Caco-2 (cell line): Measurements from ENCODE around the gene PLEKHM1. TPM values are rescaled to one million over a fixed set of nuclear protein-coding genes. Genes with fewer than 3 reads are reported as not detected.

ENCODE experiments used
- BruUV-seq: library from RNA; stranded (reverse); fragments of 400-500 nt; replicated peaks from 2 replicates; lab custom pipeline; 2021; lab: Mats Ljungman, UMichigan
- CTCF ChIA-PET: fragments of 300-600 bp; sonication (Branson Sonifier 250); formaldehyde crosslinking; loops from one replicate; lab custom pipeline; 2022; ENCODE audit warnings: antibody characterized with exemption; lab: Charles Lee
- POLR2A ChIA-PET: fragments of 300-600 bp; sonication (Branson Sonifier 250); formaldehyde crosslinking; loops from one replicate; lab custom pipeline; 2022; ENCODE audit warnings: antibody characterized with exemption; lab: Charles Lee
- DNase-seq, 2 experiments: peaks; one replicate each; pipeline versions ENCODE4 v3.0.0 to v3.0.0-alpha.2; 2020 to 2022
- H3K27me3 ChIP-seq: replicated peaks from 2 replicates; pipeline ENCODE4 v1.6.0; 2011; ENCODE audit warnings: low read length; ENCODE audit not compliant: control insufficient read depth, insufficient read depth
- H3K36me3 ChIP-seq: 2 replicates; pipeline ENCODE4 v1.5.1; 2011; ENCODE audit warnings: low read length; ENCODE audit not compliant: control insufficient read depth, insufficient read depth
- H3K4me1 ChIP-seq: fragments of 250-450 bp; sonication (Bioruptor Pico); 2 replicates; pipeline ENCODE4 v1.5.1; 2020; ENCODE audit warnings: mild to moderate bottlenecking
- H3K4me3 ChIP-seq: 2 replicates; pipeline ENCODE4 v1.5.1; 2011; ENCODE audit warnings: low read depth, mild to moderate bottlenecking, control low read depth, low read length
- H3K9me3 ChIP-seq: fragments of 250-450 bp; sonication (Bioruptor Pico); 2 replicates; pipeline ENCODE4 v1.5.1; 2020; ENCODE audit warnings: mild to moderate bottlenecking, moderate library complexity
- H3K27ac Mint-ChIP-seq: one replicate; pipeline ENCODE4 v1.8.0; 2022; ENCODE audit warnings: mixed read lengths; ENCODE audit not compliant: unreplicated experiment
- H3K27me3 Mint-ChIP-seq: one replicate; pipeline ENCODE4 v1.8.0; 2022; ENCODE audit warnings: mixed read lengths; ENCODE audit not compliant: insufficient read depth, unreplicated experiment
- H3K36me3 Mint-ChIP-seq: one replicate; pipeline ENCODE4 v1.8.0; 2022; ENCODE audit warnings: mild to moderate bottlenecking, mixed read lengths; ENCODE audit not compliant: insufficient read depth, unreplicated experiment
- H3K4me1 Mint-ChIP-seq: one replicate; pipeline ENCODE4 v1.8.0; 2022; ENCODE audit warnings: low read depth, mixed read lengths; ENCODE audit not compliant: unreplicated experiment
- H3K4me3 Mint-ChIP-seq: one replicate; pipeline ENCODE4 v1.8.0; 2022; ENCODE audit warnings: mild to moderate bottlenecking, moderate library complexity, mixed read lengths; ENCODE audit not compliant: unreplicated experiment
- H3K9me3 Mint-ChIP-seq: one replicate; pipeline ENCODE4 v1.8.0; 2022; ENCODE audit warnings: mixed read lengths; ENCODE audit not compliant: unreplicated experiment
- intact Hi-C: fragments of 100-400 bp; cut with micrococcal nuclease; formaldehyde crosslinking; loops from one replicate; pipeline ENCODE4 v1.10.0; 2022; ENCODE audit not compliant: unreplicated experiment
- total RNA-seq: library from RNA; stranded (reverse); gene quantifications from 2 replicates; pipeline ENCODE4 v1.2.3, GENCODE V29; 2022
- TF ChIP-seq, protein P1 (sequence below), 2 experiments: fragments of 200-600 bp in 1 of 2; IDR thresholded peaks; 1 replicate in 1 of 2; 2 replicates in 1 of 2; pipeline versions ENCODE4 v1.5.1 to v1.8.0; 2011 to 2022; ENCODE audit warnings: antibody characterized with exemption in 1 of 2, control low read depth in 1 of 2, inconsistent platforms in 1 of 2, low read depth in 1 of 2, low read length in 1 of 2, mild to moderate bottlenecking in 1 of 2, moderate library complexity in 1 of 2; ENCODE audit not compliant: insufficient read depth in 1 of 2, severe bottlenecking in 1 of 2, unreplicated experiment in 1 of 2

PLEKHM1 gene
- total RNA-seq, 1 experiment from 2014 or later, result 30.4 TPM

DNA sequence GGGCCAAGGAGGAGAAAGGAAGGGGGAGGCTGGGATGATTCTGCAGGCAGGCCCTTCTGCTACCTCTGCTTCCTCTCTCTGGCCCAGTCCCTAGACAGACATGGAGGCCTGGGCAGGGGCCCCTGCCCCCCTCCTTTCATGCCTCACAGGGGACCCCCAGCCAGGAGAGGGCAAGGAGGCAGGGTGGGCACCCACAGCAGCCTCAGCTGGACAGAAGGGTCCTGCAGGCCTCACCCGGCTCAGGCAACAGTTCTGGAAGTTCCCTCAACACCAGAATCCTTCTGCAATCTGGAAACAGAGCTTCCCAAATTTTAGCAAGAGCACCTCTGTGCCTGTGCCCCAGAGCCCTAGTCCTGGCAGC lies 66.6 kb downstream of the PLEKHM1 start:
- ChIA-PET CTCF (no interaction called here), POLR2A (interaction anchor here (0.6 kb wide), 1 partner anchor 116 kb away, joined by 3 read pairs; no protein-coding TSS in a partner anchor)
- Histone ChIP-seq H3K4me1 (0 out of 2 replicates have a peak, but pooled peaks cover 4% of the 10 kb centered on the region), H3K4me3 (peak overlapping the region; percentile 58), H3K27me3 (no peaks in the 10 kb centered on the region), H3K36me3 (no peaks in the 10 kb centered on the region), H3K9me3 (no peaks in the 10 kb centered on the region)
- Mint-ChIP-seq H3K4me1 (peaks cover 28% of the 10 kb centered on the region), H3K27me3 (no peaks in the 10 kb centered on the region), H3K36me3 (peaks cover 25% of the 10 kb centered on the region), H3K27ac (peak overlapping the region; percentile 93), H3K4me3 (peak overlapping the region; percentile 83), H3K9me3 (no peaks in the 10 kb centered on the region)
- intact Hi-C loops, result loop anchor here (2.0 kb wide), 2 partner anchors 15 to 177 kb away; no protein-coding TSS in a partner anchor
- BruUV-seq, result TSS peak; percentile 17
- TF ChIP-seq, protein P1, sequence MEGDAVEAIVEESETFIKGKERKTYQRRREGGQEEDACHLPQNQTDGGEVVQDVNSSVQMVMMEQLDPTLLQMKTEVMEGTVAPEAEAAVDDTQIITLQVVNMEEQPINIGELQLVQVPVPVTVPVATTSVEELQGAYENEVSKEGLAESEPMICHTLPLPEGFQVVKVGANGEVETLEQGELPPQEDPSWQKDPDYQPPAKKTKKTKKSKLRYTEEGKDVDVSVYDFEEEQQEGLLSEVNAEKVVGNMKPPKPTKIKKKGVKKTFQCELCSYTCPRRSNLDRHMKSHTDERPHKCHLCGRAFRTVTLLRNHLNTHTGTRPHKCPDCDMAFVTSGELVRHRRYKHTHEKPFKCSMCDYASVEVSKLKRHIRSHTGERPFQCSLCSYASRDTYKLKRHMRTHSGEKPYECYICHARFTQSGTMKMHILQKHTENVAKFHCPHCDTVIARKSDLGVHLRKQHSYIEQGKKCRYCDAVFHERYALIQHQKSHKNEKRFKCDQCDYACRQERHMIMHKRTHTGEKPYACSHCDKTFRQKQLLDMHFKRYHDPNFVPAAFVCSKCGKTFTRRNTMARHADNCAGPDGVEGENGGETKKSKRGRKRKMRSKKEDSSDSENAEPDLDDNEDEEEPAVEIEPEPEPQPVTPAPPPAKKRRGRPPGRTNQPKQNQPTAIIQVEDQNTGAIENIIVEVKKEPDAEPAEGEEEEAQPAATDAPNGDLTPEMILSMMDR (IDR thresholded peaks at IDR 0.05; ENCODE audit: insufficient read depth in 1 of 2, low read depth in 1 of 2, low read length in 1 of 2, severe bottlenecking in 1 of 2, unreplicated experiment in 1 of 2), result no peak
- no peak for DNase-seq

DNA sequence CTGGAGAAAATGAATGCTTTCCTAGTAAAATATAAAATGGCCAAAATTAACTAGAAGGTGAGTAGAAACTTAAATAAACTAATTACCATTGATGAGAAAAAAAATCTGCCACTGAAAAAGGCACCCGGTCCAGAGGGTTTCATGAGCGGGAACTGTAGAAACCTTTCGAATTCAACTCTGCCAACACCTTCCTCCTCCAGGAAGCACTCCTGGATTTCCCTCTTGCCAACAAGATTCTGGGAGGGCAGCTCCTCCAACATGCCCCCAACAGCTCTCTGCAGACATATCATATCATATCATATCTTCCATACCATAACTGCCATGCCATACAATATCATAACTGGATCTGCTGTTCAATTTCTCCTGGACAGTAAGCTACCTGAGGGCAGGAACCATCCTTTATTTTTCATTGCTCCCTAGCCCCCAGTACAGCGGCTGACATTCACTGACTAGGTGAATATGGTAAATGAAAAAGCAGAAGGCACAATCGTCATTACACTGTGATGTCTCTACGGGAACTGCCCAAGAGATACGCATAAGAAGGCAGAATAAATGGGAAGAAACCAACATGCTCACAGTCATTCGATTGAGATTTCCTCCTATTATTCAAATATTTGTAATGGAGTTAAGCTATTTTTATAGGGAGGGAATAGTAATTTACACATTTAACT lies 67.1 kb downstream of the PLEKHM1 start:
- BruUV-seq, result no TSS peak
- DNase-seq, result no peak
- Histone ChIP-seq H3K4me1 (0 out of 2 replicates have a peak, but pooled peaks cover 4% of the 10 kb centered on the region), H3K9me3 (no peaks in the 10 kb centered on the region), H3K36me3 (no peaks in the 10 kb centered on the region), H3K27me3 (no peaks in the 10 kb centered on the region), H3K4me3 (no peak overlapping the region; the same call in 1 of the 2 replicates)
- ChIA-PET CTCF (no interaction called here), POLR2A (interaction anchor here (0.6 kb wide), 1 partner anchor 115 kb away, joined by 3 read pairs; no protein-coding TSS in a partner anchor)
- Mint-ChIP-seq H3K9me3 (no peaks in the 10 kb centered on the region), H3K27me3 (no peaks in the 10 kb centered on the region), H3K4me3 (peak overlapping the region; percentile 83), H3K4me1 (peaks cover 28% of the 10 kb centered on the region), H3K36me3 (peaks cover 25% of the 10 kb centered on the region), H3K27ac (peak overlapping the region; percentile 93)
- TF ChIP-seq, protein P1 (IDR thresholded peaks at IDR 0.05; ENCODE audit: insufficient read depth in 1 of 2, low read depth in 1 of 2, low read length in 1 of 2, severe bottlenecking in 1 of 2, unreplicated experiment in 1 of 2), result no peak
- intact Hi-C loops, result no loop called here

DNA sequence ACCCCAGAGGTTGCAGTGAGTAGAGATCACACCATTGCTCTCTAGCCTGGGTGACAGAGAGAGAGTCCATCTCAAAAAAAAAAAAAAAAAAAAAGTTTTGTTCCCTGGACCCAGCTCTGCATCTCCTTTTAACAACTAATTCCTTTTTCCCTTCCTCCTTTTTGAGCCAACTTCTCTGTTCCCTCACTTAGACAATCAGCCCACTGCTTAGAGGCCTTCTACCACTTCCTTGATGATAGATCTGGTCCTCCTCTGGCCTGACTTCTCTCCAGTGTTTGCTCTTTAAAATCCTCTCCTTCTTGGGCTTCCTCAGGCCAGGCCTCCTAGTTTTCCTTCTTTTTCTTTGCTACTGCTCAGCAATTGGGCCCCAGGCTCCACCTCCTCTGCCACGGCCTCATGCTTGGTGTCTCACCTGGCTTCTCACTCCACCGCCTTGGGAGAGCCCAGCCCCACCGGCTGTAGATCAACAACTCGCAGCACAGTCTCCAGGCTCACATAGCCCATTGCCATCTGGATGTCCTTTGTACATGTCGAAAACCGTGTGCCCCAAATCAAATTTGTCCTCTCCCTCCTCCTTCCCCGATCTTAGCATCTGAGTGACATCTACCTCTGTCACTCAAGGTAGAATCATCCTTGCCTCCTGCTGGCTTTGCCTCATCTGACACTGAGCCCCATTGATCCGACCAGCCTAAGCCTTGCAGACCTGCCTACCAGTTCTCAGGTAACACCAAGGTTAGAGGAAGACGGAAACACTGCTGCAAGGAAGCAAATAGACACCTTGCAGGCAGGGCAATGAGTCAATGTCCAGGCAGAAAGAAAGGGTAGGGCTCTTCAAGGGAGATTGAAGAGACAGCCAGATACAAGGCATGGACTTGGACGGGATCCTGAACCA lies 75.3 kb downstream of the PLEKHM1 start:
- intact Hi-C loops, result no loop called here
- peaks cover 32% of the 10 kb centered on the region for H3K36me3 Mint-ChIP-seq
- no peak overlapping the region for H3K27ac Mint-ChIP-seq
- Histone ChIP-seq H3K4me3 (no peak overlapping the region), H3K4me1 (peaks cover 10% of the 10 kb centered on the region), H3K36me3 (0 out of 2 replicates have a peak, but pooled peaks cover 2% of the 10 kb centered on the region), H3K27me3 (no peaks in the 10 kb centered on the region), H3K9me3 (no peaks in the 10 kb centered on the region)
- H3K9me3 Mint-ChIP-seq, result no peaks in the 10 kb centered on the region
- TF ChIP-seq, protein P1 (IDR thresholded peaks at IDR 0.05; ENCODE audit: insufficient read depth in 1 of 2, low read depth in 1 of 2, low read length in 1 of 2, severe bottlenecking in 1 of 2, unreplicated experiment in 1 of 2), result no peak
- ChIA-PET POLR2A (interaction anchor here (0.6 to 0.7 kb wide), 2 partner anchors 13 to 99 kb away, joined by 4 to 7 read pairs; no protein-coding TSS in a partner anchor), CTCF (interaction anchor here (0.6 to 1.4 kb wide), 2 partner anchors 10 to 89 kb away, joined by 3 to 5 read pairs; no protein-coding TSS in a partner anchor)
- H3K4me3 Mint-ChIP-seq, result no peak overlapping the region
- peaks cover 8% of the 10 kb centered on the region for H3K4me1 Mint-ChIP-seq
- no peaks in the 10 kb centered on the region for H3K27me3 Mint-ChIP-seq
- BruUV-seq, result no TSS peak
- no peak for DNase-seq
